Measurements from ENCODE around the gene APBB2.

The APBB2 gene

DNA sequence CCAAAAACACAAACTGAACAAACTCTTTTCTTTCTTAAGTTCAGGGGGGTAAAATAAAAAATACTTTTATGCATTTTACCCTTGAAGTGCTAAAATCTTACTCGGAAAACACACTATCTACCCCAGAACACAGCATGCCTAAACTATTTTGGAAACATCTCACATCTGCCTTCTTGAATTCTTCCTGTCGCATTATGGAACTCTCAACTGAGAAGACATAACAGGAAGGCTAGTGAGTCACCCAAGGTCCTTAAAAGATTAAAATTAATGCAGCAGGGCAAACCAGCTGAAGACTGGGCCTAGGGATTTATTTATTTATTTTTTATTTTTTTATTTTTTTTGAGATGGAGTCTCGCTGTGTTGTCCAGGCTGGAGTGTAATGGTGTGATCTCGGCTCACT lies 208.2 kb downstream of the APBB2 start:
- no peaks in the 10 kb centered on the region for H3K27me3 ChIP-seq (ENCODE audit: insufficient read depth, low read length)
- H3K9me3 ChIP-seq (ENCODE audit: low read length) = no peaks in the 10 kb centered on the region
- H4K20me1 ChIP-seq (ENCODE audit: insufficient read depth, low read length) = no peaks in the 10 kb centered on the region
- no peaks in the 10 kb centered on the region for H3K9me2 ChIP-seq (ENCODE audit: low read depth, low read length)
- no peaks in the 10 kb centered on the region for H3K4me1 ChIP-seq (ENCODE audit: insufficient read depth, low read length, severe bottlenecking)
- no peaks in the 10 kb centered on the region for H3K79me2 ChIP-seq (ENCODE audit: insufficient read depth, low read length)
- no peaks in the 10 kb centered on the region for H3K36me3 ChIP-seq (ENCODE audit: insufficient read depth, low read length)
- TF ChIP-seq, protein P1, sequence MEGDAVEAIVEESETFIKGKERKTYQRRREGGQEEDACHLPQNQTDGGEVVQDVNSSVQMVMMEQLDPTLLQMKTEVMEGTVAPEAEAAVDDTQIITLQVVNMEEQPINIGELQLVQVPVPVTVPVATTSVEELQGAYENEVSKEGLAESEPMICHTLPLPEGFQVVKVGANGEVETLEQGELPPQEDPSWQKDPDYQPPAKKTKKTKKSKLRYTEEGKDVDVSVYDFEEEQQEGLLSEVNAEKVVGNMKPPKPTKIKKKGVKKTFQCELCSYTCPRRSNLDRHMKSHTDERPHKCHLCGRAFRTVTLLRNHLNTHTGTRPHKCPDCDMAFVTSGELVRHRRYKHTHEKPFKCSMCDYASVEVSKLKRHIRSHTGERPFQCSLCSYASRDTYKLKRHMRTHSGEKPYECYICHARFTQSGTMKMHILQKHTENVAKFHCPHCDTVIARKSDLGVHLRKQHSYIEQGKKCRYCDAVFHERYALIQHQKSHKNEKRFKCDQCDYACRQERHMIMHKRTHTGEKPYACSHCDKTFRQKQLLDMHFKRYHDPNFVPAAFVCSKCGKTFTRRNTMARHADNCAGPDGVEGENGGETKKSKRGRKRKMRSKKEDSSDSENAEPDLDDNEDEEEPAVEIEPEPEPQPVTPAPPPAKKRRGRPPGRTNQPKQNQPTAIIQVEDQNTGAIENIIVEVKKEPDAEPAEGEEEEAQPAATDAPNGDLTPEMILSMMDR (IDR thresholded peaks at IDR 0.05; ENCODE audit: low read length) = no peak
- no peak for TF ChIP-seq EZH2 (IDR thresholded peaks at IDR 0.05; ENCODE audit: borderline replicate concordance, low read length)
- H3K9ac ChIP-seq (ENCODE audit: low read length) = no peak overlapping the region
- no peak overlapping the region for H3K27ac ChIP-seq (ENCODE audit: low read depth, low read length, poor library complexity, severe bottlenecking)
- H2AFZ ChIP-seq (ENCODE audit: low read length) = no peak overlapping the region
- no peak overlapping the region for H3K4me3 ChIP-seq (ENCODE audit: low read depth, low read length, poor library complexity, severe bottlenecking)
- H3K4me2 ChIP-seq (ENCODE audit: low read length) = no peak overlapping the region
- no peaks in the 10 kb centered on the region for H3F3A ChIP-seq (ENCODE audit: insufficient read depth, low read length)

DNA sequence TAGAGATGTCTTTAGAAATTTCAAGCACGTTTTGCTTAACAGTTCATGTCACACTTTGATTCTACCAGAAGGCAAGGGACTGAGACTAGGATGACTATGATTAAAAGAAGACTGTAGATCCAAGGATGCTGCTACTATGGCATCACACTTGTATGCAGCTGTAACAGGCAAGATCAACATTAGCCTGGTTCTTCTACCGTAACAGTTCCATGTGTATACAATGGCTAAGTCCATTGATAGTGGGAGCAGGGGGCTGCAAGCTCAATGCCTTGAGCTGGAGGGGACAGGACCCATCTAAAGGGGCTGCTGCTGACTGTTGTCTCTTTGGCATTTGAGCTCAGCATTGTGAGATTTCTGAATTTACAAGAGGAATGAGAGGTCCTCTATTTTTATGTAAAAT lies 212.0 kb downstream of the APBB2 start:
- no peak overlapping the region for H3K4me2 ChIP-seq (ENCODE audit: low read length)
- H3K9me3 ChIP-seq (ENCODE audit: low read length) = no peaks in the 10 kb centered on the region
- H3K79me2 ChIP-seq (ENCODE audit: insufficient read depth, low read length) = no peaks in the 10 kb centered on the region
- no peaks in the 10 kb centered on the region for H3F3A ChIP-seq (ENCODE audit: insufficient read depth, low read length)
- no peak overlapping the region for H3K4me3 ChIP-seq (ENCODE audit: low read depth, low read length, poor library complexity, severe bottlenecking)
- H3K9me2 ChIP-seq (ENCODE audit: low read depth, low read length) = no peaks in the 10 kb centered on the region
- no peak overlapping the region for H3K9ac ChIP-seq (ENCODE audit: low read length)
- no peaks in the 10 kb centered on the region for H4K20me1 ChIP-seq (ENCODE audit: insufficient read depth, low read length)
- no peaks in the 10 kb centered on the region for H3K4me1 ChIP-seq (ENCODE audit: insufficient read depth, low read length, severe bottlenecking)
- no peak for TF ChIP-seq EZH2 (IDR thresholded peaks at IDR 0.05; ENCODE audit: borderline replicate concordance, low read length)
- TF ChIP-seq, protein P1 (IDR thresholded peaks at IDR 0.05; ENCODE audit: low read length) = no peak
- no peaks in the 10 kb centered on the region for H3K36me3 ChIP-seq (ENCODE audit: insufficient read depth, low read length)
- H3K27ac ChIP-seq (ENCODE audit: low read depth, low read length, poor library complexity, severe bottlenecking) = no peak overlapping the region
- H3K27me3 ChIP-seq (ENCODE audit: insufficient read depth, low read length) = no peaks in the 10 kb centered on the region
- no peak overlapping the region for H2AFZ ChIP-seq (ENCODE audit: low read length)

DNA sequence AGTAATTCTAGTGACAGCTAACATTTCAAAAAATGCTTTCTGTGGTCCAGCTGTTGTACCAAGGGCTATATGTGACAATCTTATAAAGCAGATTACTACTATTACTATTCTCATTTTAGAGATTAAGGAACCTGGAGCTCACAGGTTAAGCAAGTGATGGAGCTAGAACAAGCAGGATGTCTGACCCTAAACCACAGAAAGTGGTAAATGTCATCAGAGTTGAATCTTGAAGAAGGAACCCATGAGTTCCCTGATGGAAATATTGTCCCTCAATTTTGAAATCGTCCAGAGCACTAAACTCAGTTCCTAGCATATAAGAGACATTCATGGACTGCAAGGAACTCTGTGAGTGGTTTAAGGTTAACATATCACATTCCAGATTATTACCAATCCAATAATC lies 214.0 kb downstream of the APBB2 start:
- no peaks in the 10 kb centered on the region for H3K9me2 ChIP-seq (ENCODE audit: low read depth, low read length)
- H3K79me2 ChIP-seq (ENCODE audit: insufficient read depth, low read length) = no peaks in the 10 kb centered on the region
- H4K20me1 ChIP-seq (ENCODE audit: insufficient read depth, low read length) = no peaks in the 10 kb centered on the region
- no peaks in the 10 kb centered on the region for H3K9me3 ChIP-seq (ENCODE audit: low read length)
- no peak overlapping the region for H3K4me2 ChIP-seq (ENCODE audit: low read length)
- H3K27ac ChIP-seq (ENCODE audit: low read depth, low read length, poor library complexity, severe bottlenecking) = no peak overlapping the region
- no peak overlapping the region for H2AFZ ChIP-seq (ENCODE audit: low read length)
- no peaks in the 10 kb centered on the region for H3K4me1 ChIP-seq (ENCODE audit: insufficient read depth, low read length, severe bottlenecking)
- H3F3A ChIP-seq (ENCODE audit: insufficient read depth, low read length) = no peaks in the 10 kb centered on the region
- H3K9ac ChIP-seq (ENCODE audit: low read length) = no peak overlapping the region
- H3K27me3 ChIP-seq (ENCODE audit: insufficient read depth, low read length) = no peaks in the 10 kb centered on the region
- TF ChIP-seq EZH2 (IDR thresholded peaks at IDR 0.05; ENCODE audit: borderline replicate concordance, low read length) = no peak
- TF ChIP-seq, protein P1 (IDR thresholded peaks at IDR 0.05; ENCODE audit: low read length) = no peak
- H3K4me3 ChIP-seq (ENCODE audit: low read depth, low read length, poor library complexity, severe bottlenecking) = no peak overlapping the region
- H3K36me3 ChIP-seq (ENCODE audit: insufficient read depth, low read length) = no peaks in the 10 kb centered on the region

All from OCI-LY1 (cell line).